SIG-M5 treated with dmso at 0.1 percent for 504 hours (cell line): ENCODE data around the gene TAF1B.

Experiments used
- DNase-seq: peaks from one replicate; lab custom pipeline; 2025; ENCODE audit not compliant: unreplicated experiment; lab: John Stamatoyannopoulos, UW

Gene TAF1B

GRCh38 chr2:9982891-9983290, 139.6 kb downstream of the TAF1B start:
- DNase-seq = no peak

GRCh38 chr2:9983401-9984216, 140.3 kb downstream of the TAF1B start:
- DNase-seq = no peak
